Measurements from ENCODE around the gene SLC2A4.
A peak's percentile ranks its signal among the peaks of the same experiment; 100 is the strongest.

Gene SLC2A4

DNA sequence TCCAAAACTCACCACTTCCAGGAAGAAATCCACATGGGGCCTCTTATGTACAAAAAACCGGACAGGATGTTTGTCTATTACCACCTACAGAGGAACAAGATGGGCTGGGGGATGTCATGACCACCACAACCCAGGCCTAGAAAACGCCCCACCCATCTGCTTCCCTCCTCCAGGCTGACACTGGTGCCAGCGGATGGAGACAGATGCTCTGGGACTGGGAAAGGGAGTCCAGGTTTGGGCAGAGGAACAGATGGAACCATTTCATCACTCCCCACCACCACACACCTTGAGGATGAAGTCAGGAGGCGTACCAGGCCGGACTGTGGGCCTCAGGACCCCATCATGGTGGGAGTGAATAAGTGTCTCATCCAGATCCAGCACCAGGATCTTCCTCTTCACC lies 34.7 kb upstream of the SLC2A4 start:
- H3K4me3 ChIP-seq (ENCODE audit: low read depth, low read length): no peak overlapping the region
- no peak for DNase-seq
- peaks cover 3% of the 10 kb centered on the region for H3K36me3 ChIP-seq
- no peaks in the 10 kb centered on the region for H3K4me1 ChIP-seq
- TF ChIP-seq, protein P1, sequence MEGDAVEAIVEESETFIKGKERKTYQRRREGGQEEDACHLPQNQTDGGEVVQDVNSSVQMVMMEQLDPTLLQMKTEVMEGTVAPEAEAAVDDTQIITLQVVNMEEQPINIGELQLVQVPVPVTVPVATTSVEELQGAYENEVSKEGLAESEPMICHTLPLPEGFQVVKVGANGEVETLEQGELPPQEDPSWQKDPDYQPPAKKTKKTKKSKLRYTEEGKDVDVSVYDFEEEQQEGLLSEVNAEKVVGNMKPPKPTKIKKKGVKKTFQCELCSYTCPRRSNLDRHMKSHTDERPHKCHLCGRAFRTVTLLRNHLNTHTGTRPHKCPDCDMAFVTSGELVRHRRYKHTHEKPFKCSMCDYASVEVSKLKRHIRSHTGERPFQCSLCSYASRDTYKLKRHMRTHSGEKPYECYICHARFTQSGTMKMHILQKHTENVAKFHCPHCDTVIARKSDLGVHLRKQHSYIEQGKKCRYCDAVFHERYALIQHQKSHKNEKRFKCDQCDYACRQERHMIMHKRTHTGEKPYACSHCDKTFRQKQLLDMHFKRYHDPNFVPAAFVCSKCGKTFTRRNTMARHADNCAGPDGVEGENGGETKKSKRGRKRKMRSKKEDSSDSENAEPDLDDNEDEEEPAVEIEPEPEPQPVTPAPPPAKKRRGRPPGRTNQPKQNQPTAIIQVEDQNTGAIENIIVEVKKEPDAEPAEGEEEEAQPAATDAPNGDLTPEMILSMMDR (IDR thresholded peaks at IDR 0.05; ENCODE audit: low read depth, low read length): no peak
- no peaks in the 10 kb centered on the region for H3K27me3 ChIP-seq
- no peaks in the 10 kb centered on the region for H3K9me3 ChIP-seq

DNA sequence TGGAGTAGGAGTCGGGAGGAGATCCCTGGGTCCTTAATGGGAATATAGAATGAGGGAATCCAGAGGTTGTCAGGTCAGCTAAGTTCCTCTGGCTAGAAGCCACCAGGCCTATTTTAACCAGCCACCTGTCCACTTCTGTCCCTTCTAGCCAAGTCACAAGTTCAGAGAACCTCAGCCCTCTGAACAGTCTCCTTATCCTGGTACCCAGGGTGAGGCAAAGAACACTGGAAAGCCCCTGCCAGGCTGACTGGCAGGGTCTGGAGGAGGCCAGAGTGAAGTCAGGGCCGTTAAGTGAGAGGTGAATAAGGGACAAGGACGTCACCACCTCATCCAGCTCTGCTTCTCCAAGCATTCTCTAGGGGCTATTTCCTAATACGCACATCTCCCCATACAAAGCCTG lies 32.7 kb upstream of the SLC2A4 start:
- Histone ChIP-seq H3K9me3 (no peaks in the 10 kb centered on the region), H3K27me3 (no peaks in the 10 kb centered on the region), H3K36me3 (peaks cover 3% of the 10 kb centered on the region), H3K4me1 (no peaks in the 10 kb centered on the region; the same call in 1 of the 2 replicates), H3K4me3 (ENCODE audit: low read depth, low read length) (no peak overlapping the region)
- no peak for DNase-seq
- TF ChIP-seq, protein P1 (IDR thresholded peaks at IDR 0.05; ENCODE audit: low read depth, low read length): no peak

DNA sequence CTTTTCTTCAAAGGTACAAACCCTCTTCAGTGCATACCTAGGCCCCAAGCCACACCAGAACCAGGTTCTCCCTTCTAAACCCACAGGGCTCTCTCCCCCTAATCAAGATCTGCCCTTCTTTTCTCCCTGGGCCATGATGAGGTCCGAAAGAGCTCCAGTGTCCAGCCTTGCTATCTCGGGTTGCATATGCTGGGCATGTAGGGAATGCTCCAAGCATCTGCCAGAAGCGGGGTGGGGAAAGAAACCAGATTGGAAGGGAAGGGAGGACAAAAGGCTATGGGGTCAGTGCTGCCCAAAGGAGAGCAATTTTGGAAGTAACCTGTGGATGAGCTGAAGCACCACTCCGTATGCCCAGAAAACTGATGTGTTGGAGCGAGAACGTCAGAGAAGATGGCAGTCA lies 32.3 kb upstream of the SLC2A4 start:
- H3K4me1 ChIP-seq: no peaks in the 10 kb centered on the region; the same call in 1 of the 2 replicates
- H3K27me3 ChIP-seq: no peaks in the 10 kb centered on the region
- no peaks in the 10 kb centered on the region for H3K9me3 ChIP-seq
- DNase-seq: no peak
- no peak overlapping the region for H3K4me3 ChIP-seq (ENCODE audit: low read depth, low read length)
- TF ChIP-seq, protein P1 (IDR thresholded peaks at IDR 0.05; ENCODE audit: low read depth, low read length): no peak
- peaks cover 3% of the 10 kb centered on the region for H3K36me3 ChIP-seq

DNA sequence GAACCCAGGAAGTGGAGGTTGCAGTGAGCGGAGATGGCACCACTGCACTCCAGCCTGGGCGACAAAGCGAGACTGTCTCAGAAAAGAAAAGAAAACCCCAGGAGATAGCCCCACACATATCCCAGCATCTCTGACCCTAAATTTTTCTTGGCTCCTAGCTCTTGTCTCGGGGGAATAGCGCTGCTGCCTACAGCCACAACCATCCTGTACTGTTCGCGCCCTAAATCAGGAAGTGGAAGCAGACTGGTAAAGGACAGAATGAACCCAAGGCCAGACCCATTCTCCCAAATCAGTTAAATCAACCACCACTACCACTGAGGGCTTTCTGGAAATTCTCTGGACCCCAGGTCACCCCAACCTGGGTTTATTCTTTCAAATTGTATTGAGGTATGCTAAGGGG lies 31.7 kb upstream of the SLC2A4 start:
- TF ChIP-seq, protein P1 (IDR thresholded peaks at IDR 0.05; ENCODE audit: low read depth, low read length): no peak
- no peaks in the 10 kb centered on the region; the same call in 1 of the 2 replicates for H3K4me1 ChIP-seq
- no peaks in the 10 kb centered on the region for H3K9me3 ChIP-seq
- DNase-seq: no peak
- peak overlapping the region; percentile 80 for H3K4me3 ChIP-seq (ENCODE audit: low read depth, low read length)
- H3K27me3 ChIP-seq: no peaks in the 10 kb centered on the region
- H3K36me3 ChIP-seq: peaks cover under 1% of the 10 kb centered on the region

DNA sequence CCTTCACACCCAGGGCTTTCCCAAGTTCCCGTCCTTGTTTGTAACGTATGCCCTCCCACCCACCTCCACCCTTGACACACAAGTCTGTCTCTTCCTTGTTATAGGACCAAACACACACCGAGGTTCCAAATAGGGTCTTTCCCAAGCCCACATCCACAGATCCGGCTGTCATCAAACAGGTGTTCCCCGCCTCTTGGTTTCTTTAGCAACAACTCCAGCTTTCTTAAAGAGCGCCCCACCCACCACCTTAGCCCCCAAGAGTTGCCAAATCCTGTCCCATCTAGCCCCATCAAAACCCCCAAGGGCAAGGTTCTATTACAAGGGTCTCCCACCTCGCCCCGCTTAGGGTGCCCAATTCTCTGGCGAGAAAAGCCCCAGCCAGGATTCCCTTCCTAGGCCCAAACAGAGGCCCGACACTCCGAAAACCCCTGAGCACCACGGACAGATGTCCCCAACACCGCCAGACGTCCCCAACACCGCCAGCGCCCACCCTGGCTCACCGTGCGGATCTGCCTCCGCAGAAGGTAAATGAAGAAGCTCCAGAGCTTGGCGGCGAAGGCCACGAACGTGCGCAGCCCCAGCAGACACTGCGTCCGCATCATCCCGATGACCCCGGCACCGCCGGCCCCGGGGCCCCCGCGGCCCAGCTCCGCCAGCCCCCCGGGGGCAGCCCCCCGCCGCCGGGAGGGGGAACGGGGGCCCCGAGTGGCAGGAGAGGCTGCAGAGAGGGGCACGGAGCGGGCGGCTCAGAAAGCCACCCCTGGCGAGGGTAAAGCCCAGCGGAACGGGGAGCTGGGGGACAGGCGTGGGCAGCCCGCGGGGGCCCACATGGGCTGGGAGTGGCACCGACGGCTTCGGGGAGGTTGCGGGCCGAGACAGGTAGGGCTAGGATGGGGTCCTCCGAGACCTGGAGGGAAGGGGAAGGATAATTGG lies 30.6 kb upstream of the SLC2A4 start:
- Histone ChIP-seq H3K36me3 (no peaks in the 10 kb centered on the region; the same call in 1 of the 2 replicates), H3K4me1 (no peaks in the 10 kb centered on the region; the same call in 1 of the 2 replicates), H3K9me3 (no peaks in the 10 kb centered on the region), H3K27me3 (no peaks in the 10 kb centered on the region), H3K4me3 (ENCODE audit: low read depth, low read length) (peak overlapping the region; percentile 80)
- no peak for DNase-seq
- TF ChIP-seq, protein P1 (IDR thresholded peaks at IDR 0.05; ENCODE audit: low read depth, low read length): no peak

DNA sequence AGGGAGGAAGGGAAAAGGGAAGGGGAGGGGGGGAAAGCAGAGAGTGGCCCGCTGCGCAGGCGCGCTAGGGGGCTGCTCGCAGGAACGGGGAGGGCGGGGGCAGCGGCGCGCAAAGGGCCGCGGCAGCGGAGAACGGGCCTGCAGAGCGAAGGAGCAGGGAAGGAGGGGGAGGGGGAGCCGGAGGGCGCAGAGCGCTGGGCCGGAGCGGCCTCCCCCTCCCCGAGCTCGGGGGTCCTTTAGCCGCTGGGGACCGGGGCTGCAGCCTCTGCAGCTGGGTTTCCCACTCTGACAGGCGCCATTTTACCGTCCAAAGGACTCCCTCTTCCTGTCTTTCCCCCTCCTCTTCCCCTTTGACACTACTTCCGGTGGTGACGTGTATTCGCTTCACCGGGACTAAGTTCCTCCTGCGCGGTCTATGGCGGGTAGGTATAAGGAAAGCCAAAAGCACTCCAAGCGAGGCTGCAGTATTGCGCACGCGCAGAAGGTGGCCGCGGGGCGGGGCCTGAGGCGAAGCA lies 29.8 kb upstream of the SLC2A4 start, which contains the start of gene CTDNEP1:
Gene CTDNEP1 (minus strand): TSS at position 74 of the 515 bp plus-strand sequence. CDS start 438 bp downstream, outside the sequence.
- DNase-seq: peak; percentile 93
- peak within 1 kb of the TSS; percentile 80 for H3K4me3 ChIP-seq (ENCODE audit: low read depth, low read length)
- no peaks in the 10 kb centered on the region; the same call in 1 of the 2 replicates for H3K4me1 ChIP-seq

More for the DNA sequence above, 29.8 kb upstream of the SLC2A4 start, which contains the start of gene CTDNEP1:
- Histone ChIP-seq H3K27me3 (no peaks in the 10 kb centered on the region), H3K9me3 (no peaks in the 10 kb centered on the region), H3K36me3 (no peaks in the 10 kb centered on the region)
- TF ChIP-seq, protein P1 (IDR thresholded peaks at IDR 0.05; ENCODE audit: low read depth, low read length): no peak
